Trophoblast cell (in vitro differentiated cells and primary cell): Measurements from ENCODE around the gene CTSO.

Experiments used
- DNase-seq, 2 donors: peaks; one replicate each; pipeline ENCODE4 v3.0.0-alpha.2; 2016
- H2AFZ ChIP-seq: 2 replicates; pipeline ENCODE4 v1.6.1; 2013; ENCODE audit warnings: low read length, moderate library complexity, mild to moderate bottlenecking; ENCODE audit not compliant: insufficient read depth, poor library complexity
- H2AK5ac ChIP-seq: 2 replicates; pipeline ENCODE4 v1.6.1; 2013; ENCODE audit warnings: mild to moderate bottlenecking, low read length
- H2BK120ac ChIP-seq: 2 replicates; pipeline ENCODE4 v1.6.1; 2013; ENCODE audit warnings: low read length, mild to moderate bottlenecking, moderate library complexity; ENCODE audit not compliant: insufficient read depth, poor library complexity
- H2BK12ac ChIP-seq: 2 replicates; pipeline ENCODE4 v1.6.1; 2013; ENCODE audit warnings: mild to moderate bottlenecking, low read length, moderate library complexity
- H2BK5ac ChIP-seq: 2 replicates; pipeline ENCODE4 v1.6.1; 2013; ENCODE audit warnings: low read length, low read depth, moderate library complexity, mild to moderate bottlenecking; ENCODE audit not compliant: poor library complexity
- H3K14ac ChIP-seq: 2 replicates; pipeline ENCODE4 v1.6.1; 2013; ENCODE audit warnings: mild to moderate bottlenecking, low read length
- H3K18ac ChIP-seq: 2 replicates; pipeline ENCODE4 v1.6.1; 2013; ENCODE audit warnings: mild to moderate bottlenecking, low read length
- H3K23ac ChIP-seq: 2 replicates; pipeline ENCODE4 v1.6.1; 2013; ENCODE audit warnings: low read length
- H3K27ac ChIP-seq: 2 replicates; pipeline ENCODE4 v1.5.1; 2013; ENCODE audit warnings: low read depth, mild to moderate bottlenecking, inconsistent platforms, low read length, moderate library complexity
- H3K27me3 ChIP-seq: 2 replicates; pipeline ENCODE4 v1.6.1; 2013; ENCODE audit warnings: inconsistent platforms, mild to moderate bottlenecking, low read length, moderate library complexity; ENCODE audit not compliant: insufficient read depth
- H3K36me3 ChIP-seq, 2 experiments: 1 replicate in 1 of 2; 2 replicates in 1 of 2; pipeline ENCODE4 v1.6.1; 2013; ENCODE audit warnings: low read length in 2 of 2, mild to moderate bottlenecking in 2 of 2, moderate library complexity in 1 of 2; ENCODE audit not compliant: insufficient read depth in 2 of 2, control insufficient read depth in 1 of 2
- H3K4ac ChIP-seq: 2 replicates; pipeline ENCODE4 v1.6.1; 2013; ENCODE audit warnings: low read depth, mild to moderate bottlenecking, low read length, moderate library complexity
- H3K4me1 ChIP-seq, 2 experiments: 1 replicate in 1 of 2; 2 replicates in 1 of 2; pipeline ENCODE4 v1.6.1; 2013; ENCODE audit warnings: low read length in 2 of 2, mild to moderate bottlenecking in 2 of 2, moderate library complexity in 1 of 2; ENCODE audit not compliant: insufficient read depth in 2 of 2, control insufficient read depth in 1 of 2
- H3K4me2 ChIP-seq: 2 replicates; pipeline ENCODE4 v1.6.1; 2013; ENCODE audit warnings: inconsistent platforms, mild to moderate bottlenecking, low read length, moderate library complexity
- H3K4me3 ChIP-seq: 2 replicates; pipeline ENCODE4 v1.5.1; 2013; ENCODE audit warnings: mild to moderate bottlenecking, low read depth, low read length, inconsistent platforms
- H3K79me1 ChIP-seq: one replicate; pipeline ENCODE4 v1.6.1; 2013; ENCODE audit warnings: low read length
- H3K79me2 ChIP-seq: 2 replicates; pipeline ENCODE4 v1.6.1; 2013; ENCODE audit warnings: low read length, mild to moderate bottlenecking; ENCODE audit not compliant: control insufficient read depth, insufficient read depth, poor library complexity
- H3K9ac ChIP-seq: 2 replicates; pipeline ENCODE4 v1.6.1; 2013; ENCODE audit warnings: mild to moderate bottlenecking, low read length
- H3K9me3 ChIP-seq: 2 replicates; pipeline ENCODE4 v1.6.1; 2013; ENCODE audit warnings: low read depth, mild to moderate bottlenecking, control low read depth, inconsistent platforms, low read length; ENCODE audit not compliant: insufficient read depth
- H4K12ac ChIP-seq: 2 replicates; pipeline ENCODE4 v1.6.1; 2013; ENCODE audit warnings: low read depth, mild to moderate bottlenecking, low read length, moderate library complexity
- H4K8ac ChIP-seq: 2 replicates; pipeline ENCODE4 v1.6.1; 2013; ENCODE audit warnings: low read depth, mild to moderate bottlenecking, low read length, moderate library complexity
- H4K91ac ChIP-seq: one replicate; pipeline ENCODE4 v1.6.1; 2013; ENCODE audit warnings: low read depth, mild to moderate bottlenecking, low read length, moderate library complexity
- WGBS: extraction: QIAGEN DNeasy Blood & Tissue Kit; methylation state at CpG from one replicate; pipeline ENCODE4 v1.1.7; 2013; ENCODE audit warnings: missing lambda C conversion rate; ENCODE audit not compliant: insufficient read length, insufficient coverage; ENCODE audit errors: extremely low coverage; 5-methylcytosine and 5-hydroxymethylcytosine counted together

Gene CTSO

GRCh38 chr4:155875878-155876277 is 77.8 kb downstream of the CTSO start:
- no peak overlapping the region for H3K18ac ChIP-seq
- no peak for DNase-seq
- H3K4me2 ChIP-seq = no peak overlapping the region
- H4K8ac ChIP-seq = no peak overlapping the region
- no peak overlapping the region for H3K27ac ChIP-seq
- H3K14ac ChIP-seq = no peak overlapping the region
- peaks cover 2% of the 10 kb centered on the region for H3K9me3 ChIP-seq
- no CpG with 5 or more reads among the region's 1 CpG for WGBS
- no peak overlapping the region for H2BK120ac ChIP-seq
- no peak overlapping the region for H4K12ac ChIP-seq
- H2BK12ac ChIP-seq = no peak overlapping the region
- H2BK5ac ChIP-seq = no peak overlapping the region
- H2AFZ ChIP-seq = no peak overlapping the region
- H4K91ac ChIP-seq = no peak overlapping the region
- H3K4me3 ChIP-seq = no peak overlapping the region
- H3K4me1 ChIP-seq = no peaks in the 10 kb centered on the region
- H3K4ac ChIP-seq = no peak overlapping the region
- H3K27me3 ChIP-seq = no peaks in the 10 kb centered on the region
- no peak overlapping the region for H2AK5ac ChIP-seq
- H3K79me1 ChIP-seq = no peaks in the 10 kb centered on the region
- H3K36me3 ChIP-seq = no peaks in the 10 kb centered on the region
- H3K23ac ChIP-seq = no peak overlapping the region
- H3K9ac ChIP-seq = no peak overlapping the region
- no peaks in the 10 kb centered on the region for H3K79me2 ChIP-seq
